ENCODE results near the gene PSMF1. TPM values are rescaled to one million over a fixed set of nuclear protein-coding genes. Genes with fewer than 3 reads are reported as not detected.

The PSMF1 gene
- total RNA-seq, 1 experiment from 2014 or later, result 153 TPM

GRCh38 chr20:1177680-1178079 is 59.3 kb downstream of the PSMF1 start:
- CTCF ChIA-PET, result interaction anchor here (0.7 kb wide), 1 partner anchor 35 kb away, joined by 3 read pairs; no protein-coding TSS in a partner anchor
- POLR2A ChIA-PET, result no interaction called here
- BruUV-seq (replicated peaks), result no TSS peak
- Histone ChIP-seq H3K4me2 (ENCODE audit: low read length) (no peak overlapping the region), H3K4me1 (ENCODE audit: control insufficient read depth in 1 of 2, insufficient read depth in 2 of 2, low read length in 2 of 2) (no peaks in the 10 kb centered on the region), H3K4me3 (replicated peaks in 1 of 2; ENCODE audit: low read depth in 1 of 2, low read length in 2 of 2) (no peak overlapping the region), H3K9me3 (ENCODE audit: control insufficient read depth in 1 of 2, insufficient read depth in 1 of 2, low read depth in 1 of 2, low read length in 2 of 2) (no peaks in the 10 kb centered on the region), H3K9ac (ENCODE audit: low read length) (no peak overlapping the region), H2AFZ (ENCODE audit: low read depth, low read length, poor library complexity, severe bottlenecking) (no peak overlapping the region), H3K36me3 (ENCODE audit: control insufficient read depth in 1 of 2, insufficient read depth in 2 of 2, low read length in 2 of 2) (no peaks in the 10 kb centered on the region), H3K9me2 (ENCODE audit: insufficient read depth) (no peaks in the 10 kb centered on the region), H3K27ac (ENCODE audit: low read depth, low read length) (no peak overlapping the region; the same call in 1 of the 2 replicates), H3K27me3 (ENCODE audit: insufficient read depth, low read length) (no peaks in the 10 kb centered on the region), H3K79me2 (ENCODE audit: insufficient read depth, low read length) (no peaks in the 10 kb centered on the region), H4K20me1 (ENCODE audit: insufficient read depth) (no peaks in the 10 kb centered on the region)
- TF ChIP-seq ZFX (IDR thresholded peaks at IDR 0.05), result no peak
- no peak for TF ChIP-seq MAX (IDR thresholded peaks at IDR 0.05)
- no peak for TF ChIP-seq SIN3A (IDR thresholded peaks at IDR 0.05; ENCODE audit: low read depth)
- TF ChIP-seq FOSL1 (IDR thresholded peaks at IDR 0.05; ENCODE audit: low read depth), result no peak
- no peak for TF ChIP-seq JUND (IDR thresholded peaks at IDR 0.05)
- TF ChIP-seq CBX3 (IDR thresholded peaks at IDR 0.05; ENCODE audit: low read depth), result no peak
- no peak for TF ChIP-seq REST (IDR thresholded peaks at IDR 0.05; ENCODE audit: low read depth)
- TF ChIP-seq EZH2phosphoT487 (IDR thresholded peaks at IDR 0.05; ENCODE audit: borderline replicate concordance), result no peak
- peak; percentile 26 to 36 (median 33); a peak in 2 of 6 replicates for TF ChIP-seq CTCF (IDR thresholded peaks at IDR 0.05 in 2 of 3, conservative IDR thresholded peaks at IDR 0.05 in 1 of 3; ENCODE audit: borderline replicate concordance in 1 of 3, insufficient read depth in 1 of 3, low read depth in 2 of 3, low read length in 2 of 3)
- no peak for TF ChIP-seq ZNF274 (IDR thresholded peaks at IDR 0.05; ENCODE audit: low read depth, low read length)
- TF ChIP-seq RAD21 (IDR thresholded peaks at IDR 0.05; ENCODE audit: low read depth), result peak; percentile 51
- TF ChIP-seq ATF3 (IDR thresholded peaks at IDR 0.05), result no peak
- TF ChIP-seq EZH2 (IDR thresholded peaks at IDR 0.05), result no peak
- no peak for TF ChIP-seq SP1 (IDR thresholded peaks at IDR 0.05; ENCODE audit: low read depth)
- RAD21 ChIA-PET (ENCODE audit: low non-redundant PET in 1 of 2, low total read pairs in 2 of 2, uncharacterized antibody in 2 of 2, unreplicated experiment in 2 of 2), result no interaction called here
- intact Hi-C loops (cut with micrococcal nuclease), result no loop called here
- ATAC-seq, result peak; percentile 85
- DNase-seq (ENCODE audit: low read depth, low spot score), result peak; percentile 21
